Right renal cortex interstitium (tissue), 3 donors: ENCODE results near the gene HAUS3. TPM values are rescaled to one million over a fixed set of nuclear protein-coding genes. Genes with fewer than 3 reads are reported as not detected.
"Not testable (repeated sequence)": the region's sequence is repeated elsewhere in the genome, so short reads cannot be mapped to it uniquely, and the experiment has no call there.

ENCODE experiments used
- DNase-seq, 3 donors: peaks; one replicate each; pipeline ENCODE4 v3.0.0-alpha.2; 2013; ENCODE audit warnings: low read depth in 3 of 3, low spot score in 2 of 3
- polyA plus RNA-seq, 3 donors: library from polyadenylated mRNA; unstranded; fragments of 120-200 nt; gene quantifications; one replicate each; pipeline ENCODE4 v1.2.1, GENCODE V29; 2013; ENCODE audit not compliant: insufficient read length in 3 of 3

The HAUS3 gene
- polyA plus RNA-seq, 3 donors: 17.0 to 21.1 (median 19.7) TPM

- no peak for DNase-seq
Measured at GRCh38 chr4:2276581-2277325, 34.8 kb upstream of the HAUS3 start.

- no peak for DNase-seq
Measured at GRCh38 chr4:2275546-2276251, 33.8 kb upstream of the HAUS3 start.

GRCh38 chr4:2275044-2275397 lies 33.1 kb upstream of the HAUS3 start:
- DNase-seq: not testable (repeated sequence)

- no peak for DNase-seq
Measured at GRCh38 chr4:2274320-2275043, 32.6 kb upstream of the HAUS3 start.

- DNase-seq: no peak
Measured at GRCh38 chr4:2273657-2274319, 31.9 kb upstream of the HAUS3 start.

GRCh38 chr4:2273221-2273620 lies 31.3 kb upstream of the HAUS3 start:
- no peak for DNase-seq

GRCh38 chr4:2272828-2273120 lies 30.9 kb upstream of the HAUS3 start:
- no peak for DNase-seq

GRCh38 chr4:2272026-2272827 lies 30.3 kb upstream of the HAUS3 start:
- no peak for DNase-seq

- DNase-seq: no peak
Measured at GRCh38 chr4:2271279-2272025, 29.5 kb upstream of the HAUS3 start.

GRCh38 chr4:2270341-2271165 lies 28.6 kb upstream of the HAUS3 start:
- DNase-seq: no peak

GRCh38 chr4:2269618-2270163 lies 27.8 kb upstream of the HAUS3 start:
- no peak for DNase-seq

- no peak for DNase-seq
Measured at GRCh38 chr4:2269206-2269531, 27.2 kb upstream of the HAUS3 start.

GRCh38 chr4:2268357-2269205 lies 26.7 kb upstream of the HAUS3 start:
- no peak for DNase-seq

- DNase-seq: no peak
Measured at GRCh38 chr4:2267841-2268240, 25.9 kb upstream of the HAUS3 start.

GRCh38 chr4:2267320-2267811 lies 25.4 kb upstream of the HAUS3 start:
- no peak for DNase-seq

GRCh38 chr4:2266821-2267220 lies 24.9 kb upstream of the HAUS3 start:
- no peak for DNase-seq

- no peak for DNase-seq
Measured at GRCh38 chr4:2266181-2266580, 24.3 kb upstream of the HAUS3 start.
